ENCODE data around the gene ALDH7A1. TPM values are rescaled to one million over a fixed set of nuclear protein-coding genes. Genes with fewer than 3 reads are reported as not detected.
A peak's percentile ranks its signal among the peaks of the same experiment; 100 is the strongest.

ALDH7A1 gene
- total and polyA plus RNA-seq, 10 of the 15 experiments (the other 5 are each of a cell fraction or from before 2014, with no cell fraction given) = 0.18 to 1.0 (median 0.41) TPM; not detected in 1

DNA sequence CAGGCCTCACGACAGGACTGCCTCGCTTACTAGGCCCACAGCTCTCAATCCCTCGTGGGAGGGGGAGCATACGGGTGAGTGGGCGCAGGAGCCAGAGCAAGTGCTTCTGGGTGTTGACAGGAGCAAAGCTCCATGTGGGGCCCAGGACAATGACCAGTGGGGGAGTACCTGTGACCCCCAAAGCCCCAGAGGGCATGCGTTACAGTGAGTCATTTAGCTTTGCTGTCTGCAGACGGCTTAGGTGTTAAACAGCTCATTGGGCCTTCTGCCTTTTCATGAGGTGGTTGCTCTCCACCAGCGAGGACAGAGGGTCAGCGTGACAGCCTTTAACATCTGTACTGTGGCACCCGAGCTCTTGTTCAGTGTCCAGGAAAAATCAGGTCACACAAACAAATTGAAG is 93.6 kb downstream of the ALDH7A1 start:
- H3K27ac ChIP-seq (ENCODE audit: control insufficient read depth, insufficient read depth) = no peak overlapping the region
- H4K20me1 ChIP-seq (ENCODE audit: control insufficient read depth, insufficient read depth) = no peaks in the 10 kb centered on the region
- intact Hi-C loops (cut with micrococcal nuclease; ENCODE audit: unreplicated experiment) = loop anchor here (2.0 to 5.0 kb wide), 2 partner anchors 36 to 147 kb away; no protein-coding TSS in a partner anchor
- H3K9ac ChIP-seq (ENCODE audit: control insufficient read depth, insufficient read depth, low read length) = no peak overlapping the region
- ATAC-seq (no peak), FAIRE-seq (no peak), DNase-seq (ENCODE audit: low read depth, low spot score) (no peak)
- no peak for TF ChIP-seq STAT3 (IDR thresholded peaks at IDR 0.05; ENCODE audit: low read depth, low read length)
- TF ChIP-seq SPI1 (IDR thresholded peaks at IDR 0.05; ENCODE audit: borderline replicate concordance, insufficient read depth, low read depth, low read length) = no peak
- no peak for TF ChIP-seq NR2C1 (IDR thresholded peaks at IDR 0.05)
- TF ChIP-seq POLR2A (IDR thresholded peaks at IDR 0.05; ENCODE audit: low read depth, low read length) = no peak
- TF ChIP-seq HDAC6 (IDR thresholded peaks at IDR 0.05; ENCODE audit: unreplicated experiment) = no peak
- H3K27me3 ChIP-seq (replicated peaks in 1 of 2; ENCODE audit: control insufficient read depth in 2 of 2, insufficient read depth in 2 of 2, low read length in 1 of 2) = no peaks in the 10 kb centered on the region
- in situ Hi-C loops (cut with MboI) = no loop called here
- no peak overlapping the region for H2AFZ ChIP-seq (ENCODE audit: control insufficient read depth, low read depth, low read length)
- no peaks in the 10 kb centered on the region for H3K79me2 ChIP-seq (ENCODE audit: control insufficient read depth, insufficient read depth, low read length)
- RAD21 ChIA-PET (ENCODE audit: unreplicated experiment) = interaction anchor here (0.6 to 1.1 kb wide), 3 partner anchors 148 to 219 kb away, joined by 3 to 4 read pairs (median 3); no protein-coding TSS in a partner anchor
- BruUV-seq (replicated peaks) = no TSS peak
- SMC1A ChIA-PET (ENCODE audit: uncharacterized antibody, unreplicated experiment) = interaction anchor here (1.1 to 3.1 kb wide), 7 partner anchors 25 to 163 kb away, joined by 3 to 40 read pairs (median 6); partner anchors contain the start of gene GRAMD2B
- H3K4me2 ChIP-seq (ENCODE audit: control insufficient read depth, insufficient read depth) = no peak overlapping the region
- H3K4me1 ChIP-seq (ENCODE audit: control insufficient read depth, insufficient read depth, low read length) = no peaks in the 10 kb centered on the region
- POLR2A ChIA-PET = interaction anchor here (0.5 kb wide), 1 partner anchor 72 kb away, joined by 7 read pairs; no protein-coding TSS in a partner anchor
- CTCF ChIA-PET = interaction anchor here (0.7 to 4.2 kb wide), 12 partner anchors 12 to 1096 kb away, joined by 3 to 133 read pairs (median 4); no protein-coding TSS in a partner anchor
- no peak overlapping the region for H3K4me3 ChIP-seq
- no peaks in the 10 kb centered on the region for H3K9me3 ChIP-seq (replicated peaks; ENCODE audit: control insufficient read depth, insufficient read depth, low read length)
- WGBS (ENCODE audit: insufficient coverage, insufficient replicate concordance, low lambda C conversion rate, missing lambda C conversion rate) = 55% methylated on average over 10 of the region's 10 CpGs
- no peaks in the 10 kb centered on the region for H3K36me3 ChIP-seq (ENCODE audit: control insufficient read depth in 2 of 2, insufficient read depth in 2 of 2, low read length in 1 of 2)

DNA sequence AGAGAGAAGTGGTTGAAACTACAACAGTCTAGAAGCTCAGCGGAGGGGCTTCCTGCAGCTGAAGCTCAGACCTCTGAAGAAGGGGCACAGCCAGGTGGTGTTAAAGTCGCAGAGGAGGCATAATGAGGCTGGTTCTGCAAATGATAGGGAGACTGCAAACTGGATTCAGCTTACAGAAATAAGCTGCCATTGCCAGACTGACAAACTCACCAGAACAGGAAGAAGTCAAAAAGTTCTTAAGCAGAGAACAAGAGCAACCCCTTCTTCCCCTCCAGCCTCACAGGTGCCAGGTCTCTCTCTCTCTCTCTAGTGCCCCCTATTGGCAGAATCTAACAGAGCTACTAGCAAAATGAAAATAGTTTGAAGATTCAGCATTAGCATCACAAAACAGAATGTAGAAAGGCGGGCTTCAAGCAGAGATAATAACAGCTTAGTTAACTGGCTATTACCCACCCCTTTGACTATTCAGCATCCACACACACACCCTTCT is 95.1 kb downstream of the ALDH7A1 start:
- no peak overlapping the region for H3K4me2 ChIP-seq (ENCODE audit: control insufficient read depth, insufficient read depth)
- in situ Hi-C loops (cut with MboI) (no loop called here), intact Hi-C loops (cut with micrococcal nuclease; ENCODE audit: unreplicated experiment) (loop anchor here (2.0 to 5.0 kb wide), 2 partner anchors 37 to 145 kb away; no protein-coding TSS in a partner anchor)
- no peaks in the 10 kb centered on the region for H4K20me1 ChIP-seq (ENCODE audit: control insufficient read depth, insufficient read depth)
- peak overlapping the region; percentile 46 for H2AFZ ChIP-seq (ENCODE audit: control insufficient read depth, low read depth, low read length)
- no peaks in the 10 kb centered on the region for H3K79me2 ChIP-seq (ENCODE audit: control insufficient read depth, insufficient read depth, low read length)
- H3K36me3 ChIP-seq (ENCODE audit: control insufficient read depth in 2 of 2, insufficient read depth in 2 of 2, low read length in 1 of 2) = no peaks in the 10 kb centered on the region
- CTCF ChIA-PET = interaction anchor here (0.6 to 4.2 kb wide), 37 partner anchors 10 to 1542 kb away, joined by 3 to 133 read pairs (median 4); partner anchors contain the start of gene PHAX
- POLR2A ChIA-PET = no interaction called here
- DNase-seq (ENCODE audit: low read depth, low spot score) = no peak
- no peaks in the 10 kb centered on the region for H3K4me1 ChIP-seq (ENCODE audit: control insufficient read depth, insufficient read depth, low read length)
- peak; percentile 81 for FAIRE-seq
- no peaks in the 10 kb centered on the region for H3K9me3 ChIP-seq (replicated peaks; ENCODE audit: control insufficient read depth, insufficient read depth, low read length)
- no peaks in the 10 kb centered on the region for H3K27me3 ChIP-seq (replicated peaks in 1 of 2; ENCODE audit: control insufficient read depth in 2 of 2, insufficient read depth in 2 of 2, low read length in 1 of 2)
- SMC1A ChIA-PET (ENCODE audit: uncharacterized antibody, unreplicated experiment) = interaction anchor here (0.9 to 3.1 kb wide), 15 partner anchors 11 to 161 kb away, joined by 3 to 40 read pairs (median 5); no protein-coding TSS in a partner anchor
- H3K4me3 ChIP-seq = no peak overlapping the region
- no TSS peak for BruUV-seq (replicated peaks)
- 27% methylated on average over 3 of the region's 3 CpGs for WGBS (ENCODE audit: insufficient coverage, insufficient replicate concordance, low lambda C conversion rate, missing lambda C conversion rate)
- H3K27ac ChIP-seq (ENCODE audit: control insufficient read depth, insufficient read depth) = no peak overlapping the region
- RAD21 ChIA-PET (ENCODE audit: unreplicated experiment) = interaction anchor here (1.1 to 2.8 kb wide), 8 partner anchors 38 to 161 kb away, joined by 3 to 20 read pairs (median 8); no protein-coding TSS in a partner anchor
- ATAC-seq = peak; percentile 84
- H3K9ac ChIP-seq (ENCODE audit: control insufficient read depth, insufficient read depth, low read length) = no peak overlapping the region
- no peak for TF ChIP-seq RFX5 (IDR thresholded peaks at IDR 0.05; ENCODE audit: low read depth, low read length)
- TF ChIP-seq, protein P1, sequence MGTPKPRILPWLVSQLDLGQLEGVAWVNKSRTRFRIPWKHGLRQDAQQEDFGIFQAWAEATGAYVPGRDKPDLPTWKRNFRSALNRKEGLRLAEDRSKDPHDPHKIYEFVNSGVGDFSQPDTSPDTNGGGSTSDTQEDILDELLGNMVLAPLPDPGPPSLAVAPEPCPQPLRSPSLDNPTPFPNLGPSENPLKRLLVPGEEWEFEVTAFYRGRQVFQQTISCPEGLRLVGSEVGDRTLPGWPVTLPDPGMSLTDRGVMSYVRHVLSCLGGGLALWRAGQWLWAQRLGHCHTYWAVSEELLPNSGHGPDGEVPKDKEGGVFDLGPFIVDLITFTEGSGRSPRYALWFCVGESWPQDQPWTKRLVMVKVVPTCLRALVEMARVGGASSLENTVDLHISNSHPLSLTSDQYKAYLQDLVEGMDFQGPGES (IDR thresholded peaks at IDR 0.05) = no peak
- peak; percentile 74 for TF ChIP-seq RAD21 (IDR thresholded peaks at IDR 0.05; ENCODE audit: insufficient read depth, low read depth, low read length)
- TF ChIP-seq YY1 (IDR thresholded peaks at IDR 0.05; ENCODE audit: low read depth, low read length) = 0 out of 2 replicates have a peak, but pooled peaks have one; percentile 11
- TF ChIP-seq, protein P2, sequence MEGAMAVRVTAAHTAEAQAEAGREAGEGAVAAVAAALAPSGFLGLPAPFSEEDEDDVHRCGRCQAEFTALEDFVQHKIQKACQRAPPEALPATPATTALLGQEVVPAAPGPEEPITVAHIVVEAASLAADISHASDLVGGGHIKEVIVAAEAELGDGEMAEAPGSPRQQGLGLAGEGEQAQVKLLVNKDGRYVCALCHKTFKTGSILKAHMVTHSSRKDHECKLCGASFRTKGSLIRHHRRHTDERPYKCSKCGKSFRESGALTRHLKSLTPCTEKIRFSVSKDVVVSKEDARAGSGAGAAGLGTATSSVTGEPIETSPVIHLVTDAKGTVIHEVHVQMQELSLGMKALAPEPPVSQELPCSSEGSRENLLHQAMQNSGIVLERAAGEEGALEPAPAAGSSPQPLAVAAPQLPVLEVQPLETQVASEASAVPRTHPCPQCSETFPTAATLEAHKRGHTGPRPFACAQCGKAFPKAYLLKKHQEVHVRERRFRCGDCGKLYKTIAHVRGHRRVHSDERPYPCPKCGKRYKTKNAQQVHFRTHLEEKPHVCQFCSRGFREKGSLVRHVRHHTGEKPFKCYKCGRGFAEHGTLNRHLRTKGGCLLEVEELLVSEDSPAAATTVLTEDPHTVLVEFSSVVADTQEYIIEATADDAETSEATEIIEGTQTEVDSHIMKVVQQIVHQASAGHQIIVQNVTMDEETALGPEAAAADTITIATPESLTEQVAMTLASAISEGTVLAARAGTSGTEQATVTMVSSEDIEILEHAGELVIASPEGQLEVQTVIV (IDR thresholded peaks at IDR 0.05; ENCODE audit: borderline replicate concordance, partially characterized antibody) = no peak
- TF ChIP-seq HCFC1 (IDR thresholded peaks at IDR 0.05; ENCODE audit: low read length) = no peak
- no peak for TF ChIP-seq BMI1 (IDR thresholded peaks at IDR 0.05; ENCODE audit: borderline replicate concordance)
- TF ChIP-seq RB1 (IDR thresholded peaks at IDR 0.05; ENCODE audit: borderline replicate concordance) = no peak
